AG10803 (cell line): ENCODE results near the gene SLC9C1.

ENCODE experiments used
- DNase-seq: peaks from one replicate; pipeline ENCODE4 v3.0.0; 2010; ENCODE audit warnings: low read depth
- H3K4me3 ChIP-seq: 2 replicates; pipeline ENCODE4 v1.5.1; 2011; ENCODE audit warnings: mild to moderate bottlenecking, low read length, control low read depth
- CTCF ChIP-seq: conservative IDR thresholded peaks from 2 replicates; pipeline ENCODE4 v1.5.1; 2011; ENCODE audit warnings: mild to moderate bottlenecking, low read length, control low read depth, inconsistent platforms

The SLC9C1 gene

GRCh38 chr3:112233083-112233482, 60.9 kb downstream of the SLC9C1 start:
- no peak overlapping the region for H3K4me3 ChIP-seq
- TF ChIP-seq CTCF: no peak
- no peak for DNase-seq

GRCh38 chr3:112231727-112232126, 62.3 kb downstream of the SLC9C1 start:
- TF ChIP-seq CTCF: no peak
- no peak for DNase-seq
- no peak overlapping the region for H3K4me3 ChIP-seq

DNA sequence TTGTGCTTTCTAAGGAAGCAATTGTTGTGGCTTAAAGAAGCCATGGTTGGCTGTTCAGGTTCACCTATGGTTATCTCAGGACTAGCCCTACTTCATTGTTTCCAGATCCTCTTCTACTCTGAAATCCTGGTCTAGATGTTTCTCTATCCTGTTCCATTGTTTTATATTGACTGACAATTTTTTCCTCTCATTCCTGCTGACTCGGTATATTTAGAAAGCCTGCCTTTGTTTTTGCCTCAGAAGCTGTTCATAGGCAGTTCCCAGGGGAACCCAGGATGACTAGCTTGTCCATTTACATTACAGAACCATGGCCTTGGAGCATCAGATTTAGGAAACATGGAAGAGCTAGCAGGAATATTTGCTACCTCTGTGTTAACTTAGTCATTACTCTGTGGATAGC, 64.0 kb downstream of the SLC9C1 start:
- no peak for TF ChIP-seq CTCF
- no peak for DNase-seq
- H3K4me3 ChIP-seq: no peak overlapping the region

DNA sequence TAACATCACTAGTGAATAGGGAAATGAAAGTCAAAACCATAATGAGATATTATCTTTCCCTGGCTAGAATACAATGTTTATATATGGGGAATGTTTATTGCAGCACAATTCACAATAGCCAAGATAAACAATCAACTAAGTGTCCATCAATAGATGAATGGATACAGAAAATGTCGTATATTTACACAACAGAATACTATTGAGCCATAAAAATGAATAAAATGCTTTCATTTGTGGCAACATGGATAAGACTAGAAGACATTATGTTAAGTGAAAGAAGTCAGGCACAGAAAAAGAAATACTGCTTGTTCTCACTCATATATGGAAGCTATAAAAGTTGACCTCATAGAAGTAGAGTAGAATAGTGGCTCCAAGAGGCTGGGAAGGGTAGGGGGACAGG, 65.2 kb downstream of the SLC9C1 start:
- TF ChIP-seq CTCF: no peak
- DNase-seq: no peak
- H3K4me3 ChIP-seq: no peak overlapping the region

DNA sequence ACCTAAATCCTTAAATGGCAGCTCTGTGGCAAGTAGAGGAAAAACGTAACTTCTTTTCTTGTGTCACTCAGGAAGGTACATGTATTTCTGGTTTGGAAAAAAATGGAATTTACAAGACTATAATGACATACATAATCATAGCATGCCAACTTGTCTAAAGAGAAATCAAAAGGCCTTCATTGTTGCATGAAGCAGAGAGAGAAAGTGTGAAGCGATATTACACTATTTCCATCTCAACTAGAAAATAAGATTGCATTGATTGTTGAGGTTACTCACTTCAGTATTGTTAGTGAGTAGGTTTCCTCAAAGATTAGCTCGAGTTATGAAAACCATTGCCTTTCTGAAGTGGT, 93.7 kb downstream of the SLC9C1 start:
- no peak for TF ChIP-seq CTCF

GRCh38 chr3:112199622-112200316, 94.2 kb downstream of the SLC9C1 start:
- peak; percentile 4 for DNase-seq
- no peak for TF ChIP-seq CTCF
- no peak overlapping the region for H3K4me3 ChIP-seq

More for the DNA sequence above, 93.7 kb downstream of the SLC9C1 start:
- no peak overlapping the region for H3K4me3 ChIP-seq
- DNase-seq: no peak

GRCh38 chr3:112197131-112197530, 96.9 kb downstream of the SLC9C1 start:
- H3K4me3 ChIP-seq: no peak overlapping the region
- no peak for TF ChIP-seq CTCF
- DNase-seq: no peak
